Neutrophil (primary cell): ENCODE results near the gene YTHDC1.

ENCODE experiments used
- H3K27ac ChIP-seq: fragments of 200-600 bp; sonication (generic); 2 replicates; pipeline ENCODE4 v1.5.1; 2016; ENCODE audit warnings: mild to moderate bottlenecking, moderate library complexity
- H3K27me3 ChIP-seq: fragments of 200-600 bp; sonication (generic); 2 replicates; pipeline ENCODE4 v1.6.0; 2016; ENCODE audit warnings: mild to moderate bottlenecking
- H3K36me3 ChIP-seq: fragments of 200-600 bp; sonication (generic); 2 replicates; pipeline ENCODE4 v1.5.1; 2017
- H3K4me1 ChIP-seq, 2 experiments: fragments of 200-600 bp in 1 of 2; sonication (generic) in 1 of 2; 1 replicate in 1 of 2; 2 replicates in 1 of 2; pipeline versions ENCODE4 v1.5.1 to v1.6.1; 2013 to 2016; ENCODE audit warnings: low read depth in 1 of 2, low read length in 1 of 2, mild to moderate bottlenecking in 1 of 2, moderate library complexity in 1 of 2; ENCODE audit not compliant: control insufficient read depth in 1 of 2, insufficient read depth in 1 of 2
- H3K4me3 ChIP-seq, 2 experiments: fragments of 200-600 bp in 1 of 2; sonication (generic) in 1 of 2; 1 replicate in 1 of 2; 2 replicates in 1 of 2; pipeline ENCODE4 v1.5.1; 2013 to 2016; ENCODE audit warnings: low read depth in 1 of 2, low read length in 1 of 2, mild to moderate bottlenecking in 1 of 2, moderate library complexity in 1 of 2
- H3K9me3 ChIP-seq: fragments of 200-600 bp; sonication (generic); 2 replicates; pipeline ENCODE4 v1.5.1; 2016
- TF ChIP-seq, protein P1 (sequence below): fragments of 200-600 bp; sonication (generic); IDR thresholded peaks from 2 replicates; pipeline ENCODE4 v1.5.1; 2016; ENCODE audit warnings: antibody characterized with exemption

The YTHDC1 gene

DNA sequence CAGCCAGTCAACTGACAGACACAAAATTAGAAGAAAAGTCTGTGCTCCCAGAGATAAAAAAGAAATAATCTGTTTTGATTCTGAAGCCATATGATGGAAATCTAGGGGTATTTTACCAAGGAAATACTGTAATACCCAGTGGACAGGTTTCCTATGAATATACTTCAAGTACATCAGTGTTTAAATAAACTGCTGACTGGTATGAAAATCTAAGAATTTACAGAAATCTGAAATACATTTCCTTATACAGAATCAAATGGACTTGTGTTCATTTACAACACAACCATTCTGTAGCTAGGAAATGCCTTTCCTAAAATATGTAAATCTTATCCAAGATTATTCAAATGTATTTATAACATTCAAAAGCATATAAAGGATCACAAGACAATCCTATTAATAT, 13.4 kb downstream of the YTHDC1 start:
- no peaks in the 10 kb centered on the region for H3K4me1 ChIP-seq
- peaks cover 53% of the 10 kb centered on the region for H3K36me3 ChIP-seq
- no peak overlapping the region for H3K27ac ChIP-seq
- H3K9me3 ChIP-seq: no peaks in the 10 kb centered on the region
- H3K27me3 ChIP-seq: no peaks in the 10 kb centered on the region
- H3K4me3 ChIP-seq: no peak overlapping the region
- TF ChIP-seq, protein P1, sequence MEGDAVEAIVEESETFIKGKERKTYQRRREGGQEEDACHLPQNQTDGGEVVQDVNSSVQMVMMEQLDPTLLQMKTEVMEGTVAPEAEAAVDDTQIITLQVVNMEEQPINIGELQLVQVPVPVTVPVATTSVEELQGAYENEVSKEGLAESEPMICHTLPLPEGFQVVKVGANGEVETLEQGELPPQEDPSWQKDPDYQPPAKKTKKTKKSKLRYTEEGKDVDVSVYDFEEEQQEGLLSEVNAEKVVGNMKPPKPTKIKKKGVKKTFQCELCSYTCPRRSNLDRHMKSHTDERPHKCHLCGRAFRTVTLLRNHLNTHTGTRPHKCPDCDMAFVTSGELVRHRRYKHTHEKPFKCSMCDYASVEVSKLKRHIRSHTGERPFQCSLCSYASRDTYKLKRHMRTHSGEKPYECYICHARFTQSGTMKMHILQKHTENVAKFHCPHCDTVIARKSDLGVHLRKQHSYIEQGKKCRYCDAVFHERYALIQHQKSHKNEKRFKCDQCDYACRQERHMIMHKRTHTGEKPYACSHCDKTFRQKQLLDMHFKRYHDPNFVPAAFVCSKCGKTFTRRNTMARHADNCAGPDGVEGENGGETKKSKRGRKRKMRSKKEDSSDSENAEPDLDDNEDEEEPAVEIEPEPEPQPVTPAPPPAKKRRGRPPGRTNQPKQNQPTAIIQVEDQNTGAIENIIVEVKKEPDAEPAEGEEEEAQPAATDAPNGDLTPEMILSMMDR: no peak

DNA sequence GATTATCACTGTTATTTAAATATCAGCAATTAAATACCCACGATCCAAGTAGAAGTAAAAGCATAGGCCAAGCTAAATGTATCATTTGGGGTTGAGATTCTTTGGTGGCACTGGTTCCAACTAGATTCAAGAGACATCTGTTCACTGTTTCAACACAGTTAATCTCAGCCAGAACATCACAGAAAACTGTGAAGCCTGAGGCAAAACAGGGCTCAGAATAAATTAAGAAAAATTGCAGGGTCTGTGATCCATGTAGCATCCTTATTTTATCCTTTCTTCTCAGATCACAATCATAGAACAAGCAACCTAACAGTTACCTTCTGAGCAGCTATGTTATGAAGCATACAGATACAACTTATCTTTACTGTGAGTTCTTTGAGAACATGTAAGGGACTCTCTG, 23.7 kb downstream of the YTHDC1 start:
- Histone ChIP-seq H3K36me3 (peaks cover 99% of the 10 kb centered on the region), H3K27ac (no peak overlapping the region), H3K27me3 (no peaks in the 10 kb centered on the region), H3K9me3 (no peaks in the 10 kb centered on the region), H3K4me3 (no peak overlapping the region), H3K4me1 (no peaks in the 10 kb centered on the region)
- TF ChIP-seq, protein P1: no peak

DNA sequence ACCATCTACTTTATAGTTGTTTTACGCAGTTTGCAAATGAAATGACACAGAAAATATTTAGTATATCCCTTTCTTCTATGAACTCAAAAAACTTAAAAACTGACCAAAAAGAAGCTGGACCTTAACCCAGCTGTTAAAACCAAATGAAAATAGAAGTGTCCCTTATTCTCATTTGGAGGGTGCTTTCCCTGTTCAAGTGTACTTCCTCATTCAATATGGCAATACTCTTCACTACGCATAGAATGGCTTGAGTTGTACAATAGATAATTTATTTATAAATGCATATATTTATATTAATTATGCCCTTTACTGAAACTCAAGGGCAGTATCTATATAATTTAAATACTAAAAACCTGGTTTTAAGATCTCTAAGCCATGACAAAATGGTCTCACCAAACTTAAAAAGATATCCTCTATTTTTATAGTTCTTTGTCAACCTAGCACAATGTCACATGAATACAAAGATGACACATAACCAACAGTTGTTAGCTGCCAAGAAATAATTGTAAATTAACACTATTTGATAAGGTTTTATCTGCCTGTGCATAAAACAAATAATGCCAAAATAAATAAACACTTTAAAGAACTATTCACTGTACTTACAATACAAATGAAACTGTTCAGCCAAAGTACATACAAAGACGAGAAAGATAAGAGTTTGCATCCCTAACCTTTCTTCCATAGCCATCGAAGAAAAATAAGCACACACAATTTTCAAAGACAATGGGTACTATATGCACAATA, 25.2 kb downstream of the YTHDC1 start:
- Histone ChIP-seq H3K27me3 (no peaks in the 10 kb centered on the region), H3K36me3 (peaks cover 93% of the 10 kb centered on the region)
- TF ChIP-seq, protein P1: no peak

DNA sequence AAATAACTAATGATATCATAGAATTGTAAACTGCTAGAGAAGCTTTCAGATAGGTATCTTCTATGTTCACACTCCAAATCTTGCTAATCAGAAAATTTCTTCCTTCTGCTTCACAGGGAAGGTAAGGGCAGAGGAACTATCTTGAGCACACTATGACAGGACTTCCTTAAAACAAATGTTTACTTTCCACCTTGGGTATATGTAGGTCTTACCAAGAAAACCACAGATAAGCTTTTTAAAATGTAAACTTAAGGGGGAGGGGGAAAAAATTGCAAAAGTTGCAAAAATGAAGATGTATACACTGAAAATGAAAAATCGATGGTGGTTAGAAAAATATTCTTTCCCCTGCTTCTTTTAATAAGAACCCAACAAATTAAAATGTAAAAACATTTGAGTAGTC, 30.9 kb downstream of the YTHDC1 start:
- no peak overlapping the region for H3K4me3 ChIP-seq
- H3K27ac ChIP-seq: peak overlapping the region; percentile 8
- H3K4me1 ChIP-seq: no peaks in the 10 kb centered on the region
- peaks cover 92% of the 10 kb centered on the region for H3K36me3 ChIP-seq
- H3K9me3 ChIP-seq: no peaks in the 10 kb centered on the region
- TF ChIP-seq, protein P1: no peak
- no peaks in the 10 kb centered on the region for H3K27me3 ChIP-seq

More for the DNA sequence above, 25.2 kb downstream of the YTHDC1 start:
- H3K4me1 ChIP-seq: no peaks in the 10 kb centered on the region
- no peak overlapping the region for H3K27ac ChIP-seq
- H3K9me3 ChIP-seq: no peaks in the 10 kb centered on the region
- no peak overlapping the region for H3K4me3 ChIP-seq

DNA sequence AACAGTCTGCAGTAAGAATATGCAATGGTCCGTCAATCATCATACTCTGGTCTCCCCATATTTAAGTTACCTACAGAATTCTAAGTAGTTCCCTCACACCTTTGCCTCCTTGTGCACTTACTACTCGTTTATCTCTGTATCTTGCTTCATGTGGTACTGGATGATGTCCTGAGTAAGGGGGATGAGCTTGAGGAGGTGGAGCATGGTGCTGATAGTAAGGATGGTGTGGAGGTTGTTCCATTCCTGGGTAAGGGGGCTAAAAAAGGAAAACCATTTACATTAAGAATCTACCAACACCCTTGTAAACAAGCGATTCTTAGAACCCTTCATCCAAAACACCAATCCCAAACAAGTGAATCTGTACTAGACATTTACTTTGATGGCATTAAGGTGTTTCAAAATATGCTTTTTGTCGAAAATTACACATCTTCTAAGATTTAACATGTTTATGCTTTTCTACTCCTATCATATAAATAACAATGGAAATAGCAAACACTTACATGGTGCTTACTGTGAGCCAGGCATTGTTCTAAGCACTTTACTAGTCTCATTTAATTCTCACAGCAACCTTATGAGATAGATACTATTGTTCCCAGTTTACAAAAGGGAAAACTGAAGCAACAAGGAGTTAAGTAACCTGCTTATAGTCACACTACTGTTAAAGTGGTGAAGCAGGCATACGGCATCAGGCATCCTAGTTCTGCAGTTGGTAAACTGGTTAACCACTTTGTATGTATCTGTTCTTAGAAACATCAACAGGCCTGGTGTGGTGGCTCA, 33.5 kb downstream of the YTHDC1 start:
- H3K4me1 ChIP-seq: no peaks in the 10 kb centered on the region
- no peak overlapping the region for H3K27ac ChIP-seq
- H3K4me3 ChIP-seq: no peak overlapping the region
- no peaks in the 10 kb centered on the region for H3K9me3 ChIP-seq
- peaks cover 92% of the 10 kb centered on the region for H3K36me3 ChIP-seq
- H3K27me3 ChIP-seq: no peaks in the 10 kb centered on the region
- TF ChIP-seq, protein P1: no peak
